Nephron progenitor cell (in vitro differentiated cells): ENCODE data around the gene OR56A5.

Source experiments
- DNase-seq: peaks from one replicate; pipeline ENCODE4 v3.0.0; 2021
- H3K27ac Mint-ChIP-seq: 2 replicates; pipeline ENCODE4 v1.8.0; 2021; ENCODE audit warnings: mild to moderate bottlenecking, moderate library complexity, mixed read lengths
- H3K27me3 Mint-ChIP-seq: 2 replicates; pipeline ENCODE4 v1.8.0; 2021; ENCODE audit warnings: mild to moderate bottlenecking, low read depth, mixed read lengths; ENCODE audit not compliant: poor library complexity
- H3K36me3 Mint-ChIP-seq: 2 replicates; pipeline ENCODE4 v1.8.0; 2021; ENCODE audit warnings: low read depth, mixed read lengths
- H3K4me1 Mint-ChIP-seq: 2 replicates; pipeline ENCODE4 v1.8.0; 2021; ENCODE audit warnings: mixed read lengths
- H3K4me3 Mint-ChIP-seq: 2 replicates; pipeline ENCODE4 v1.8.0; 2021; ENCODE audit warnings: mild to moderate bottlenecking, moderate library complexity, mixed read lengths
- H3K9me3 Mint-ChIP-seq: 2 replicates; pipeline ENCODE4 v1.8.0; 2021; ENCODE audit warnings: mild to moderate bottlenecking, moderate library complexity, mixed read lengths
- CTCF ChIP-seq: fragments of 200-600 bp; sonication (generic); IDR thresholded peaks from 2 replicates; pipeline ENCODE4 v1.5.0; 2021; ENCODE audit warnings: antibody characterized with exemption

The OR56A5 gene

DNA sequence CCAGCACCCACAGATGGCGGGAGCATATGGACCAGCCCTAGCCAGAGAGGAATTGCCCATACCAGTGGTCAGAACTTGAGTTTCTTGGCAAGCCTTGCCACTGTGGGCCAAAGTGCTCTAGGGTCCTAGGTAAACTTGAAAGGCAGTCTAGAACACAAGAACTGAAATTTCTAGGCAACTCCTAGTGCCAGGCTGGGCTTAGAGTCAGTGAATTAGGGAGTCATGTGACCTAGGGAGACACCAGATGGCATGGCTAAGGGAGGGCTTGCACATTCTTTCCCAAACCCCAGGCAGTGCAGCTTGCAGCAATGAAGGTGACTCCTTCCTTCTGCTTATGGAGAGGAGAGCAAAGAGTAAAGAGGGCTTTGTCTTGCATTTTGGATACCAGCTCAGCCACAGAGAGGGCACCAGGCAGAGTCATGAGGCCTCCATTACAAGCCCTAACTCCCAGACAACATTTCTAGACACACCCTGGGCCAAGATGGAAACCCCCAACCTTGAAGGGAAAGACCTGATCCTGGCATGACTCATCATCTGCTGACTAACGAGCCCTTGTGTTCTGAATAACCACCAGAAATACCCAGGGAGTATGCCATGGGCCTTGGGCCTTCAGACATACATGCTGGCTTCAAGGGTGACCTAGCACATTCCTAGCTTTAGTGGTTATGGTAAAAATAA, 45.4 kb downstream of the OR56A5 start:
- no peak for TF ChIP-seq CTCF
- Mint-ChIP-seq H3K36me3 (no peaks in the 10 kb centered on the region), H3K4me3 (no peak overlapping the region), H3K27me3 (no peaks in the 10 kb centered on the region), H3K27ac (no peak overlapping the region), H3K9me3 (peaks cover 32% of the 10 kb centered on the region), H3K4me1 (no peaks in the 10 kb centered on the region)
- no peak for DNase-seq
